Nucleus accumbens (tissue), 56 donors: ENCODE results near the gene CCRL2.
"Not testable (repeated sequence)": the region's sequence is repeated elsewhere in the genome, so short reads cannot be mapped to it uniquely, and the experiment has no call there.

ENCODE experiments used
- DNase-seq, 56 donors: peaks; one replicate each; lab custom pipeline; 2025; lab: John Stamatoyannopoulos, UW

CCRL2 gene

DNA sequence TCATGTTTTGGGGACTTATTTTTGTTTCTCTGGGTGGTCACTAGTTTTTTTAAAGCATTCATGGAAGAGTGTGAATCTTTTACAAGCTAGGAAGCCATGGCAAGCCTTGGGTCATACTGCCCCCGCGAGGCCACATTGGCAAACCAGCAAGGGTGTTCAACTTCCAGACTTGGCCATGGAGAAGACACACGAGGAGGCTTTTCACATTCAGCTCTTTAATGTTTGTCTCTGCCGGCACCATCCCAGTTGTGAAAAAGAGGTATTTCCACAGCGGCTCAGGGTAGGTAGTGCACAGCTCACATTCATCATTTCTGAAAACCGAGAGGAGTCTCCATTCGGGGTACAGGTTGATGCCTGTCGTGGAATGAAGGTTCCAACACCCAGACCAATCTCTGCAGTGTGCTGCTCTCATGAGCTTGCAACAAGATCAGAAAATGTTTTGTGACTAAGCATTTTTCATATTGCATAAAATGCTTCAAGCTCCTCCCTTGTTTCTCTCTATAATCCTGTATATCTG lies 28.6 kb upstream of the CCRL2 start:
- DNase-seq = peak in 39 of 56 donors; percentile 5 to 73 (median 22)

DNA sequence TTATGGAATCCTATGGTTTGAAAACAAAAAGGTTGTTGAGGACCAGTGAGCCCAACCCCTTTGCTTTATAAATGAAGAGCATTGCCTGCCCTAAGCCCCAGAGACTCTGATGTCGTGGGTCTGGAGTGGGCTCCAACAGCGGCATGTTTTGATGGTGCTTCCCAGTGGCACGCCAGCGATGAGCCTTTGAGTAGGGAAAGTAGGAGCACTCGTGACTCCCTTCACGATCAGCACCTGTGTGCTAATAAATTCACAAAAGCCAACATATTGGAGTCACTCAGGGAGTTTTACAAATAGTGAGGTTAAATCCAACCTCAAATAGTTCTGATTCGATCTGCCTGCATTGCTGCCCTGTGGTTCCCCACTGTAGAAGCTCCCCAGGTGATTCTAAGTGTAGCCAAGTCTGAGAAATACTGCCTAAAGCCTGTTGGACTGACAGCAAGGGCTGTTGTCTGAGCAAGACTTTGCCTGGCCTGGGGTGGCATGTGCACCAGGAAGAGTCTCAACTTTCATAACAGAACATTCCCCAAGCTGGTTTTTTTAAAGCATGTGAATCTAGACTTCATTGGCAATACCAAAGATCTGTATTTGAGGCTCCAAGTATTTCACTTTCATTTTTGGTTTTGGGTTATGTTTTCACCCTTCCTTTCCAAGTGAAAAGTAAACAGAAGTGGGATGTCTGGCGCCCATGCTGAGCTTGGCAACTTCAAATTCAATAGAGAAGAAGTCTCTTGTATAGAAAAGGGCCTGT lies 26.4 kb upstream of the CCRL2 start:
- no peak for DNase-seq

DNA sequence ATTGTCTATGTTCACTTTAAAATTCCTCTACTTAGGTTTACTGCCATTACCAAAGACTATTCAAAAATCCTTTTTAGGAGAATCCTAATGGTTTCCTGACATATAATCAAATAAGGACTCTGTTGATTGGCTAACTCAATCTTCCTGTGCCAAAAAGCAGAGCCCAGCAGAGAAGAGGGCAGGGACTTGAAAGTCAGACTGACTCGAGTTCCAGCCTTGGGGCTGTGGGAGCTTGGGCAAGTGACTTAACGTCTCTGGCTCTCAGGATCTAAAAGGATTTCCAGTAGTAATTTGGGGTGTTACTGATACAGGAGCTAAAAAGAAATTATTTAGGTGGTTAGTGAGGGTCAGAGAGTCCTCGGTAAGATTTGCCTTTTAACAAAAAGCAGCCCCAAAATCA lies 25.4 kb upstream of the CCRL2 start:
- no peak for DNase-seq

DNA sequence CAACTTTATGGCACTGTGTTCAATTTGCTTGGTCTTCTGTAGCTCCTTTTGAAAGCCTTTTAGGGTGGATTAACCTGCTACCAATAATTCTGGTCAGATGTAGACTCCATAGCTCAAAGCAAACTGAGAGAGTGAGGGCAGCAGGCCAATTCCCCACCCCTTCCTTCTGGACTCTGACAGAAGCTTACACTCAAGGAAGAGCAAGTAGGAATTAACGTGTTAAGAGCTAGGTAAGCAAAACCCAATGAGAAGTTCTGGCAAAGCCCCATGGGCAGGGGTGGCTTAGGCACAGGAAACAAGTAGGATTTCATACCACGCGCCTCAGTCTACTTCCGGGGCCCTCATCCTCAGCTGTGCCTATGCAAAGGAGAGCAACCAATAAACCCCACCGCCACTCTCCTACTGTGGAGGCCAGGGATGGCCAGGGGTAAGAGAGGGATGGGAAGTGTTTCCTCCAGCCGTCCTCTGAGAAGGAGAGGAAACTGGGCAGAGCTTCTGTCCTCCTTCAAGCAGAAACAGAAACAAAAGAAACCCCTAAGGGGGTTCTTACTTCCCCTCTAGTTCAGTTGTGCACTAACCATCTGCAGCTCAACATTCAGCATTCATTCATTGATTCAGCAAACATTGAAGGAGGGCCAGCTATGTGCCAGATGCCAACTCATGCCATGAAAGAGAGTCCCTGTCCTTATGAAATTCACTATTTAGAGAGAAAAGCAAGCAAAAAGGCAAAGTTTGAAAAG lies 23.7 kb upstream of the CCRL2 start:
- DNase-seq = no peak

DNA sequence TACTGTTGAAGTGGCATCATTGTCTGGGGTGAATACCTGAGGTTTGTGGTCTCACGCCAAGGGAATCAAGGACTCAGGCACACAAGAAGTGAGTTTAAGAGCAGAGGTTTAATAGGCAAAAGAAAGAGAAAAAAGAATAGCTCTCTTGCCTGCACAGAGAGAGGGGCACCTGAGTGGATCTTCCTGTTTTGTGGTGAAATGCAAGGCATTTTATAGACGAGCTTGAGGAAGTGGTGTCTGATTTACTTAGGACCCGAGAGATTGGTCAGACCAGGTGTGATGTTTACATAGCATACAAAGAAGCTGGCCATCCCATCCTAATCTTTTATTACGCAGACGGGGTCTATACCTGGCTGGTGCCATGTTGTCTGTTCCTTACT lies 23.1 kb upstream of the CCRL2 start:
- DNase-seq = no peak

DNA sequence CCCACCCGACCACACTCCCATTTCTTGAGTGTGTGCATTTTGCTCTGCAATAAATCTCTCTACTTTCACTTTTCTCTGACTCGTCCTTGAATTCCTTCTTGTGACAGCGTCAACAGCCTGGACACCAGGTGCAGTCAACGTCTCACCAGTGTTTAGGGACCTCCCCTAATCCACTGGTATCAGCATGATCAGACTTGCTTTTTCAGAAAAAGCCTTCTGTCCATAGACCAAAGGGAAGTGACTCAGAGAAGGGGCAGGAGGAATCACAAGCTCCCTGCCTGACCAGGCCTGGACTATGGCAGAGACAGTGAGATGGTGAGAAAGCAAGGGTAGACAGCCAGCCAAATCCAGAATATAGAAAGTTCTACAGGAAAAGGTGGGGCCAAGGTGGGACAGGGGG lies 20.9 kb upstream of the CCRL2 start:
- peak in 1 of 56 donors; percentile 9 for DNase-seq

DNA sequence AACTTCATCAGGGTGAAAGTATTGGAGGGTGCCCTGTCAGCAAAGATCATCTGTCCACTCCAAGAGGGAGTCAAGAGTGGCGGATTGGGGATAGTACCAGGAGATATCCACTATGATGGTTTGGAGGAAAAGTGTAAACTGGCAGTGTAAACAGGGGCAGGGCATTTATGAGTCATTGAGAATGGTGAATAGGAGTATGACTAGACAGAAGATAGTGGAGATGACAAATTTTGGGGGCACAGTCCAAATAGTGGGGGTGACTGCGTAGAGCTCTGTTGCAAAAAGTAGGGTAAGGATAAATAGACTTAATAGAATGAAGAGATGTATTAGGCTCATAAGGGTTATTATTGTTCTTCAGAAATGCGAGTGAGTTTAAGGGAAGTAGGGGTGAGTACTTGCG lies 18.2 kb upstream of the CCRL2 start:
- DNase-seq = not testable (repeated sequence)

DNA sequence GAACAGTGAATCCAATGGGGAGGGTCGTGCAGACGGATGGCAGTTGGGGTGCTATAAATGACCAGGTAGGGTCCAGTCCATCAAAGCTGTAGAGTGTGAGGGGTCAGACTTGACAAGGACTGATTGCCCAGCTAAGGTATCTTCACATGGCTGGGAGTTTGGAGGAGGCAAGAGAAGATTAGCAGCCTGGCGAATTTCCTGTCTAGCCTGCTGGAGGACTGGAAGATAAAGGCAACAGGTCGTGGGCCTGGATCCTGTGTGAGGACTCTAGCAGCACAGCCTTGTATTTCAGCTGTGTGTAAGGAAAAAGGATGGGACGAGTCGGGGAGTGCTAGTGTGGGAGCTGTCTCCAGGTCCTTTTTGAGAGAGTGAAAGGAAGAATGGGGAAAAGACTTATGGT lies 17.8 kb upstream of the CCRL2 start:
- no peak for DNase-seq

DNA sequence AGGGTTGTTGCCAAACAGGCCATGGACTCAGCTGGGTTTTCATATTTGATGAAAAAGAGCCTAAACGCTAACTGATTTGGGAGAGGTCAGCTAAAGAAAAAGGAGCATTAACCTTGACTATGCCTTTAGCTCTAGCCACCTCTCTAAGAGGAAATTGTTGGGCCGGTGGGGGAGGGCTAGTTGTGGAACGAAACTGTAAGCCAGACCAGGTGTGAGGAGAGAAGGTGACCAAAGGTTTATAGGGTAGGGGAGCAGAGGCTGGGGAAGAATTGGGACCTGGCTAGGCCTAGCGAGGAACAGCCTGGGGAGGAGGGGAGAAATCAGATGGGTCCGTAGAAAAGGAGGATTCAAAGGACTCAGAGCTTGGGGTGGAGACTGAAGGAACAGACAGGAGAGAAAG lies 15.5 kb upstream of the CCRL2 start:
- DNase-seq = not testable (repeated sequence)

DNA sequence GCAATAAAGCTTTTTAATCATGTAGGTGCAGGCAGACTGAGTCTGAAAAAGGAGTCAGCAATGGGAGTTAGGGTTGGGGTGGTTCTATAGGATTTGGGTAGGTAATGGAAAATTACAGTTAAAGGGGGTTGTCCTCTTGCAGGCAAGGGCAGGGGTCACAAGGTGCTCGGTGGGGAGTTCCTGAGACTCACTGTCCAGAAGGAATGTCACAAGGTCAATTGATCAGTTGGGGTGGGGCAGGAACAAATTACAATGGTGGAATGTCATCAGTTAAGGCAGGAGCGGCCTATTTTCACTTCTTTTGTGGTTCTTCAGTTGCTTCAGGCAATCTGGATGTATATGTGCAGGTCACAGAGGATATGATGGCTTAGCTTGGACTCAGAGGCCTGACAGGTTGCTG lies 14.0 kb upstream of the CCRL2 start:
- DNase-seq = no peak

DNA sequence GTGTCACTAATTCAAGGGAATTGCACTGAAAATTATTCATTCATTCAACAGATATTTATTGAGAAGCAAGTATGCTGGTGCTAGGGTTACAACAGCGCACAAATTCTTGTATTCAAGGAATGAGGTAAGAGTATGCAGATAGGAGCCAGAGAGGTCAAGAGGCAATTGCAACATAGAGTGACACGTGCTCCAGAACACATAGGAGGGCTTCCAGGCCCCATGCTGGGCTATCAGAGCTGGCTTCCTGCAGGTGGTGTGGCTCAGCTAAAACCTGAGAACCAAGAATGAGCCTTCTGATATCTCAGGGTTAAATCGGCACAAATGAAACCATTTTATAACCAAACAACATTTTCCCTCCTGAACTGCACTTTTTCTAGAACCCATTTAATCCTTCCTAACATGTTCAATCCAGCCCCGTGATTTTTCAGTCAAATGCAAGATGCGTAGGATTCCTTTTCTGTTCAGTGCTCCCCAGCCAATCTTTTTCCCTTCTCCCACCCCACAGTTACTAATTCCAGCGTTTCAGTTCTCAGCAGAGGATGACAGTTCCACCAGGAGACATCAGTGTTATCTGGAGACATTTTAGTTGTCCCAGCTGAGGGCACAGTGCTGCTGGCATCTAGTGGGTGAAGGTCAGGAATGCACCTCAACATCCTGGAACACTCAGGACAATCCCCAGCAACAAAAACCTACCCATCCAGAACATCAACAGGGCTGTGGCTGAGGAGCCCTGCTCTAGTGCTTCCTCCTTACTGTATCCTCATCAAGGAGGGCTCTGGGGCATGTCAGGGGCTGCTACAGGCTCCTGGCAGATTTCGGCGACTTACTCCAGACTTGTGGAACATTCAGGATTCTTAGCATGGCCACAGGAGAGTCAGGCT lies 13.3 kb upstream of the CCRL2 start:
- DNase-seq = peak in 11 of 56 donors; percentile 15 to 79 (median 31)

DNA sequence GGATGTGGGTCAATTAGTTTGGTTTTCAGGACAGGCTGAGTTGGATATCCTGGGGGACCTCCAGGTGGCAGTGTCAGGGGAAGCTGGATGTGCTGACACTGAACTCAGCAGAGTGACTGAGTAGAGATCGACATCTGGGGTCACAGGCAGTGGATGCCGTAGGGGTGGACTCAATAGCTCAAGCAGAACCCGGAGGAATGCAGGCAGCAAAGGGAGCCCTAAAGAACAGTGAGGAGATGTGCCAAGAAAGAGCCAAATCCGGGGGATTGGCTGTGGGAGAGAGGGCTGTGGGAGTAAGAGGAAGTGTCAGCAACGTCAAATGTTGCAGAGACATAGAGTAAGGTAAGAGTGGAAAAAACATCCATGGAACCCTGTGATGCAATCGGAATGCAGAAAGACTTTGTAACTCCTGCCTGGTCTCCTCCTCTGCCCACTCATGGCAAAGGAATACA lies 11.8 kb upstream of the CCRL2 start:
- DNase-seq = no peak

DNA sequence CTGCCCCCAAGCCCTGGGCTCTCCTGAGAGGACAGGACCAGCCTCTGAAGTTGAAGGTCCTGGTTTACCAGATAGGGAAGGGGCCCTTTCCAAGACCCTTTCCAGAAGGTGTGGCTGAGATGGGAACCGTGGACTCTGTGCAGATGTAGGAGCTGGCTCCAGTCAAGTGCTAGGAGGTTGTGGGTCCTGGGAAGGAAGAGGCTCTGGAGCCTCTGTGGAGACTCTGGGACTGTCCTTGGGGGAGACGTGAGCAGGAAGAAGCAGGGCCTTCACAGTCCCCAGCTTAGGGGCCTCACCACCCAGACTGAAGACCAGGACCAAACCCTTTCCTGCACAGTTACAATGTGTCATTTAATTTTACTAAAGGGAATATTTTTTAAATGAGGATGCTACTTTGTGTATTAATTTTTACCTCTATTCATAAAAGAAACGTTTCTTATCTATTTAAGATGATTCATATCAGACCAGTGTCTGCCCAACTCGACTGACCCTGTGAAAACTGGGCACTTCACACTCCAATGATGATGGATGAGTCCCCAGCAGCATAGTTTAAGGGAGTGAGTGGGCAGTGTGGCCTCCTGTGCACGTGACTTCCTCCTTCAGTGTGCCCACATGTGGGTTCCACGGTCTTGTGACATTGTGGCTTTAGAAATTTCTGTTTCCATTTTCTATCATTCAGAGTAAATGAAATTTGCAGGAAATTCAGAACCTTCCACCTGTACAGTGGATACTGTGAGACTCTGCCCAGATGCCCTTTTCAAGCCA lies 11.1 kb upstream of the CCRL2 start:
- no peak for DNase-seq

DNA sequence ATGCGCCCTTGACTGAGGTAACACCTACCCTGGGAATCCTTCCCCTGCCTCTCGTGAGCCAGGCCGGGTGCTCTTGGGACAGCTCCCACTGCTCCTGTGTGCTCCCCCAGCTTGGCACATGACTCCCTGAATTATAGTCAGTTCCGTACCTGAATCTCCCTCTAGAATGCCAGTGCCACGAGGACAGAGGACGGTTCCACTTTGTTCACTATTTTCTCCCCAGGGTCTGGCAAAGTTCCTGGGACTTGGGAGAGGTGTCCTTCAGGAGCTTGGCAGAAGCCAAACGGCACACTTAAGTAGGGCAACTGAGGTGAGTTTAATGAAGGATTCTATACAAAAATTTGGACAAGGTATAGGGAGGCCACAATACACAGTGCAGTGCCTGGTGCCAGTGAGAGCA lies 9.9 kb upstream of the CCRL2 start:
- no peak for DNase-seq

DNA sequence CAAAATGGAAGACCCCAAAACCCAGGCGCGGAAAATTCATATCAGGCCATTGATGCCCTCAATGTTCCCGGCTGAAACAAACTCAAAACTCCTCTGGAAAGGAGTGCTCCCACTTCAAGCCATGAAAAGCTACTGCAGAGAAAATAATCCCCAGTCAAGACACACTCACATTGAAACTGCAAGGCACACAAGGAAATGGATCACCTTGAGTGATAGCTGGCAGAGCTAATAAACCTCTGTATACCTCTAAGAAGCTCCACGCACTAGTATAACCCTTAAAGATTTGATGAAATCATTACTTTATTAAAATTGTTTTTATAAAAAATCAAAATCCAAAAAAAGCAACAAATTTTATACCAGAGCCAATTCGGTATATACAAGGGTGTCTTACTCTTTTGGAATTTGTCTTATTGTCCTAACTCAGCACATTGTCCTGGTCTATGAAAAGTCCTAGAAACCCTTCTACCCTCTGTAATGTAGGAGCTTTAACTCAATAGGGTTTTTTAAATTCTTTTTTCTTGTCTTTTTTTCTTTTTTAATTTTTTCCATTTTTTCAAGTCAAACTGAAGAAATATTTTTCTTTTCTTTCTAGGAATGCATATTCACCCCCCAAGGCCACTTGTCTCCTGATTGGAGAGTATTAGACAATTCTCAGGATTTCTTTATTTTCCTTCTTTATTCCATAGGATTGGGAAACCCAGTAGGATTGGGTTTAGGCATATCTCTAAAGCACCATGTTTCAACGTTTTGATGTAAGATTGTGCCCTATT lies 8.7 kb upstream of the CCRL2 start:
- DNase-seq = no peak

DNA sequence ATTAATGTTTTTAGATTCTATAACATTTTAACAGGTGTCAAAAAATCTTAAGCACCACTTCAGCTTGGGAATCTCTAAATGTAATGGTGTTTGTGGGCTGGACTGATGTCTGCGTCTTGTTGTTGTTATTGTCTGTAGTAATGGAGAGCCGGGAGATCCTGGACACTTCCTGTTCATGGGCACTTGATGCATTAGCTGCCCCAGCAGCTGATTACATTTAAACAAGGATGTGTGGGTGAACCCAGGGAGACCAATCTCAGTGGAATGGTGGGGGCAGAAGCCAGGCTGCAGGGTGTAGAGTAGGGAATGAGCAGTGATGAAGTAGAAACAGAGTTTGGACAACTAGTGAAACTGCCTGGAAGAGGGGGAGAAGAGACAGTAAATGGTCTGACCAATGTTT lies 8.0 kb upstream of the CCRL2 start:
- no peak for DNase-seq

DNA sequence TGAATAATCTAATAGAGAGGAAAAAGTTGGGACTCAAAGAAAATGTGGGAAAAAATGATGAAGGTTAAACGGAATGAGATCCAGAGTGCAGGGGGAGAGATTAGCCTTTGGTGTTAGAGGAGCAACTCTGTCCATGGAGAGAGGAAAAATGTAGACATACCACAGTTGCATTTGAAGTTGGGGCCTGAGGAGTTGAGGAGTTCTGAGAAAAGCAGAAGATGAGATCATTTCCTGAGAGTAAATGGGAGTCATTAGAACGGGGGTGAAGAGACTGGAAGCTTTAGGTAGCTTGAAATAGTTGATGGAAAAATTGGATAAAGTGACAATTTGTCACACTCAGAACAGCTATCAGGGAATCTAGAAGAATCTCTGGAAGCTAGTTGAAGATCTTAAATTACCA lies 7.5 kb upstream of the CCRL2 start:
- no peak for DNase-seq

DNA sequence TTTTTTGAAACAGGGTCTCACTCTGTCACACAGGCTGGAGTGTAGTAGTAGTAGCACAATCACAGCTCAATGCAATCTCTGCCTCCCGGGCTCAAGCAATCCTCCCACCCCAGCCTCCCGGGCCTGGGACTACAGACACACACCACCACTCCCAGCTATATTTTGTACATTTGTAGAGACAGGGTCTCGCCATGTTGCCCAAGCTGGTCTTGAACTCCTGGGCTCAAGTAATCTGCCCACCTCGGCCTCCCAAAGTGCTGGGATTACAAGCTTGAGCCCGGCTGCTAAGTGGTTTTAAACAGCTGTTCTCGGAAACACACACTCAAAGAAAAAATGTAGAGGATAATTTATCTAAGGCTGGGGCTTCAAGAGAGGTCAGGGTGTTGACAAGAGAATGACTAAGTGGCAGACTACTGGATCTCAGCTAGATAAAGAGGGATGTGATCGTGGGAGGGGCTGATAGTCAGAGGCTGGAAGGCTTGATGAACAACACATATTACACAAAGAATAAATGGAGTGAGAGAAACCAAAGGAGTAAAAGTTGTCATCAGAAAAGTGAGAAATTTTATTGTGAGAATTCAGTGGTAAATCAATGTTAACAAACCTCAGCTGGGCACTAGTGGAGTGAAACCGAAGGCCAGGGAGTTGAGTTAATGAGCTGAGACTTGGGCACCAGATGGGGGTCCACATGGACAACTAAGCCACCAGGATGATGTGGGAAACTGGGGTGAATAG lies 6.9 kb upstream of the CCRL2 start:
- no peak for DNase-seq

DNA sequence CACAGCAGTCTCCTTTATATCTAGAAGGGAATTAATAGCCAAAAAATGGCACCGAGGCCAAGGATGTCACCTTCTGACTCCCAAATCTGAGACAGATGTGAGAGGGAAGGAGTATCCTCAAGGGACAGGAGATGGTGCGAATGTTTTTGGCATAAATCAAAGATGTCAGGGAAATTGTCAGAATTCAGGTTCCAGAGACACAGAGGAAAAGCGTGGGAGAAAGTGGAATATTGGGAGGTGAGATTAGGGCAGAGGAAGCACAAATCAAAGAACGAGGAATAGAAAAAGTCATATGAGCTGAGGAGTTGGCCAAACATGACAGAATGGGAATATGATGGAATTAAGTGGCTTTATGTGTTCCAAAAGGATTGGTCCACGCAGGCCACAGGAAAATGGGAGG lies 6.2 kb upstream of the CCRL2 start:
- DNase-seq = no peak
